GM21737 (cell line): ENCODE results near the gene NR2E3.

Experiments used
- ATAC-seq: cut with Tn5 transposase; IDR thresholded peaks from one replicate; pipeline ENCODE4 v1.9.1; 2021; ENCODE audit warnings: mild to moderate bottlenecking, moderate library complexity; ENCODE audit not compliant: unreplicated experiment

Gene NR2E3

GRCh38 chr15:71790081-71790480 lies 20.3 kb upstream of the NR2E3 start:
- no peak for ATAC-seq

- no peak for ATAC-seq
These were observed 18.4 kb upstream of the NR2E3 start for GRCh38 chr15:71791975-71792374.

- ATAC-seq: no peak
These were observed 17.8 kb upstream of the NR2E3 start for GRCh38 chr15:71792521-71792920.

- ATAC-seq: no peak
These were observed 11.7 kb upstream of the NR2E3 start for GRCh38 chr15:71798641-71799040.

GRCh38 chr15:71800190-71800589 lies 10.2 kb upstream of the NR2E3 start:
- no peak for ATAC-seq

- no peak for ATAC-seq
These were observed 9.3 kb upstream of the NR2E3 start for GRCh38 chr15:71800835-71801745.

- ATAC-seq: no peak
These were observed 8.3 kb upstream of the NR2E3 start for GRCh38 chr15:71801935-71802655.

GRCh38 chr15:71802770-71803169 lies 7.6 kb upstream of the NR2E3 start:
- ATAC-seq: no peak

- ATAC-seq: no peak
These were observed 6.1 kb upstream of the NR2E3 start for GRCh38 chr15:71804226-71804625.

- no peak for ATAC-seq
These were observed 5.5 kb upstream of the NR2E3 start for GRCh38 chr15:71804695-71805470.

GRCh38 chr15:71806452-71806931 lies 3.9 kb upstream of the NR2E3 start:
- no peak for ATAC-seq

GRCh38 chr15:71807125-71807629 lies 3.2 kb upstream of the NR2E3 start:
- ATAC-seq: no peak

GRCh38 chr15:71807691-71808091 lies 2.7 kb upstream of the NR2E3 start:
- ATAC-seq: no peak

- no peak for ATAC-seq
These were observed 1.9 kb upstream of the NR2E3 start for GRCh38 chr15:71808311-71809020.

GRCh38 chr15:71809346-71809745 lies 1.0 kb upstream of the NR2E3 start:
- no peak for ATAC-seq

- no peak for ATAC-seq
These were observed 832 bp downstream of the NR2E3 start for GRCh38 chr15:71811036-71811736.

GRCh38 chr15:71811752-71812735 lies 1.7 kb downstream of the NR2E3 start:
- no peak for ATAC-seq

- no peak for ATAC-seq
These were observed 2.8 kb downstream of the NR2E3 start for GRCh38 chr15:71812966-71813722.
